Measurements from ENCODE around the gene KHK.
"Not testable (repeated sequence)": the region's sequence is repeated elsewhere in the genome, so short reads cannot be mapped to it uniquely, and the experiment has no call there.

The KHK gene

GRCh38 chr2:27072920-27073319 is 13.7 kb upstream of the KHK start:
- no peaks in the 10 kb centered on the region for H3K9me3 ChIP-seq (ENCODE audit: insufficient read depth, low read length)
- H3K27me3 ChIP-seq (ENCODE audit: insufficient read depth, insufficient read length): no peaks in the 10 kb centered on the region
- H3K9ac ChIP-seq (ENCODE audit: insufficient read length, low read depth): peak overlapping the region; percentile 83
- TF ChIP-seq YY1 (IDR thresholded peaks at IDR 0.05; ENCODE audit: insufficient read depth, insufficient read length): no peak
- no peak for TF ChIP-seq ZNF274 (IDR thresholded peaks at IDR 0.05; ENCODE audit: low read depth, low read length)
- TF ChIP-seq SUZ12 (IDR thresholded peaks at IDR 0.05; ENCODE audit: extremely low read depth, insufficient read depth, insufficient read length): no peak
- H3K36me3 ChIP-seq (ENCODE audit: insufficient read depth, insufficient read length, low read length): peaks cover 31% of the 10 kb centered on the region
- H3K4me1 ChIP-seq (ENCODE audit: insufficient read depth, insufficient read length): no peaks in the 10 kb centered on the region
- peak overlapping the region; percentile 18 for H3K4me3 ChIP-seq (ENCODE audit: insufficient read length, low read depth)
- no peak for DNase-seq (ENCODE audit: low read depth, low spot score)

- Histone ChIP-seq H3K9ac (ENCODE audit: insufficient read length, low read depth) (no peak overlapping the region), H3K4me3 (ENCODE audit: insufficient read length, low read depth) (no peak overlapping the region), H3K4me1 (ENCODE audit: insufficient read depth, insufficient read length) (peaks cover 3% of the 10 kb centered on the region), H3K27me3 (ENCODE audit: insufficient read depth, insufficient read length) (no peaks in the 10 kb centered on the region), H3K36me3 (ENCODE audit: insufficient read depth, insufficient read length, low read length) (peaks cover 22% of the 10 kb centered on the region), H3K9me3 (ENCODE audit: insufficient read depth, low read length) (no peaks in the 10 kb centered on the region)
- no peak for TF ChIP-seq SUZ12 (IDR thresholded peaks at IDR 0.05; ENCODE audit: extremely low read depth, insufficient read depth, insufficient read length)
- TF ChIP-seq YY1 (IDR thresholded peaks at IDR 0.05; ENCODE audit: insufficient read depth, insufficient read length): no peak
- no peak for TF ChIP-seq ZNF274 (IDR thresholded peaks at IDR 0.05; ENCODE audit: low read depth, low read length)
- DNase-seq (ENCODE audit: low read depth, low spot score): no peak
These were observed 12.8 kb upstream of the KHK start for GRCh38 chr2:27073782-27074181.

GRCh38 chr2:27074738-27075565 is 11.6 kb upstream of the KHK start:
- Histone ChIP-seq H3K9me3 (ENCODE audit: insufficient read depth, low read length) (no peaks in the 10 kb centered on the region), H3K9ac (ENCODE audit: insufficient read length, low read depth) (no peak overlapping the region), H3K4me1 (ENCODE audit: insufficient read depth, insufficient read length) (peaks cover 3% of the 10 kb centered on the region), H3K27me3 (ENCODE audit: insufficient read depth, insufficient read length) (no peaks in the 10 kb centered on the region), H3K36me3 (ENCODE audit: insufficient read depth, insufficient read length, low read length) (peaks cover 10% of the 10 kb centered on the region), H3K4me3 (ENCODE audit: insufficient read length, low read depth) (no peak overlapping the region)
- no peak for DNase-seq (ENCODE audit: low read depth, low spot score)
- TF ChIP-seq YY1 (IDR thresholded peaks at IDR 0.05; ENCODE audit: insufficient read depth, insufficient read length): no peak
- no peak for TF ChIP-seq SUZ12 (IDR thresholded peaks at IDR 0.05; ENCODE audit: extremely low read depth, insufficient read depth, insufficient read length)
- TF ChIP-seq ZNF274 (IDR thresholded peaks at IDR 0.05; ENCODE audit: low read depth, low read length): no peak

GRCh38 chr2:27075566-27075871 is 11.1 kb upstream of the KHK start:
- H3K9ac ChIP-seq (ENCODE audit: insufficient read length, low read depth); H3K9me3 ChIP-seq (ENCODE audit: insufficient read depth, low read length); DNase-seq (ENCODE audit: low read depth, low spot score); H3K36me3 ChIP-seq (ENCODE audit: insufficient read depth, insufficient read length, low read length); H3K4me3 ChIP-seq (ENCODE audit: insufficient read length, low read depth); H3K27me3 ChIP-seq (ENCODE audit: insufficient read depth, insufficient read length); H3K4me1 ChIP-seq (ENCODE audit: insufficient read depth, insufficient read length): not testable (repeated sequence)

GRCh38 chr2:27076323-27076722 is 10.2 kb upstream of the KHK start:
- TF ChIP-seq YY1 (IDR thresholded peaks at IDR 0.05; ENCODE audit: insufficient read depth, insufficient read length): no peak
- no peak for TF ChIP-seq SUZ12 (IDR thresholded peaks at IDR 0.05; ENCODE audit: extremely low read depth, insufficient read depth, insufficient read length)
- TF ChIP-seq ZNF274 (IDR thresholded peaks at IDR 0.05; ENCODE audit: low read depth, low read length): no peak
- Histone ChIP-seq H3K9me3 (ENCODE audit: insufficient read depth, low read length) (no peaks in the 10 kb centered on the region), H3K27me3 (ENCODE audit: insufficient read depth, insufficient read length) (no peaks in the 10 kb centered on the region), H3K9ac (ENCODE audit: insufficient read length, low read depth) (no peak overlapping the region), H3K36me3 (ENCODE audit: insufficient read depth, insufficient read length, low read length) (no peaks in the 10 kb centered on the region), H3K4me1 (ENCODE audit: insufficient read depth, insufficient read length) (peaks cover 3% of the 10 kb centered on the region), H3K4me3 (ENCODE audit: insufficient read length, low read depth) (no peak overlapping the region)
- DNase-seq (ENCODE audit: low read depth, low spot score): no peak

GRCh38 chr2:27077231-27077630 is 9.3 kb upstream of the KHK start:
- TF ChIP-seq ZNF274 (IDR thresholded peaks at IDR 0.05; ENCODE audit: low read depth, low read length) (no peak), YY1 (IDR thresholded peaks at IDR 0.05; ENCODE audit: insufficient read depth, insufficient read length) (no peak), SUZ12 (IDR thresholded peaks at IDR 0.05; ENCODE audit: extremely low read depth, insufficient read depth, insufficient read length) (no peak)
- H3K9me3 ChIP-seq (ENCODE audit: insufficient read depth, low read length): no peaks in the 10 kb centered on the region
- no peak overlapping the region for H3K9ac ChIP-seq (ENCODE audit: insufficient read length, low read depth)
- no peaks in the 10 kb centered on the region for H3K36me3 ChIP-seq (ENCODE audit: insufficient read depth, insufficient read length, low read length)
- H3K4me3 ChIP-seq (ENCODE audit: insufficient read length, low read depth): no peak overlapping the region
- peaks cover 3% of the 10 kb centered on the region for H3K4me1 ChIP-seq (ENCODE audit: insufficient read depth, insufficient read length)
- no peaks in the 10 kb centered on the region for H3K27me3 ChIP-seq (ENCODE audit: insufficient read depth, insufficient read length)
- no peak for DNase-seq (ENCODE audit: low read depth, low spot score)

- no peak for DNase-seq (ENCODE audit: low read depth, low spot score)
- H3K36me3 ChIP-seq (ENCODE audit: insufficient read depth, insufficient read length, low read length): no peaks in the 10 kb centered on the region
- peak within 1 kb of the TSS; percentile 61 for H3K9ac ChIP-seq (ENCODE audit: insufficient read length, low read depth)
- no peaks in the 10 kb centered on the region for H3K27me3 ChIP-seq (ENCODE audit: insufficient read depth, insufficient read length)
- peaks cover 5% of the 10 kb centered on the region for H3K4me1 ChIP-seq (ENCODE audit: insufficient read depth, insufficient read length)
- H3K9me3 ChIP-seq (ENCODE audit: insufficient read depth, low read length): no peaks in the 10 kb centered on the region
- no peak within 1 kb of the TSS for H3K4me3 ChIP-seq (ENCODE audit: insufficient read length, low read depth)
- TF ChIP-seq ZNF274 (IDR thresholded peaks at IDR 0.05; ENCODE audit: low read depth, low read length) (no peak), YY1 (IDR thresholded peaks at IDR 0.05; ENCODE audit: insufficient read depth, insufficient read length) (no peak), SUZ12 (IDR thresholded peaks at IDR 0.05; ENCODE audit: extremely low read depth, insufficient read depth, insufficient read length) (no peak)
These were observed 8.0 kb upstream of the KHK start, which contains the start of gene EMILIN1 for GRCh38 chr2:27078267-27079194. Gene EMILIN1, plus strand, starts transcription at chr2:27078615. Its CDS starts 451 bp downstream, at chr2:27079066.
